Mesenteric fat pad (tissue), 1 donor: ENCODE measurements around the gene SPRTN. TPM values are rescaled to one million over a fixed set of nuclear protein-coding genes. Genes with fewer than 3 reads are reported as not detected.

ENCODE experiments used
- DNase-seq: peaks from one replicate; pipeline ENCODE4 v3.0.0-alpha.2; 2020; ENCODE audit warnings: low spot score
- long read RNA-seq: library from polyadenylated mRNA; unstranded; transcript quantifications from one replicate; pipeline ENCODE4 v2.0.0, GENCODE V29; 2020
- total RNA-seq: library from RNA; stranded (reverse); fragmentation: NEBNext Ultra II Directional; extraction: Animal tissue kit (Norgen Biotek cat#: 25700); gene quantifications from one replicate; pipeline ENCODE4 v1.2.1, GENCODE V29; 2021
- donor health status: DM: yes; HTN: yes; CAD: no.

The SPRTN gene
- 8.5 TPM for total RNA-seq
- long read RNA-seq, transcript SPRTN-202 (5 exons, 3,468 nt) = major isoform, 13 of 21 reads
- long read RNA-seq, partial matches to known transcripts = 0 of 21 reads
- long read RNA-seq, other reads (novel, unspliced or antisense) = 3 of 21 reads

GRCh38 chr1:231338270-231339128 lies at the start of gene SPRTN:
Gene SPRTN, plus strand, starts transcription at chr1:231338293. Its CDS starts 91 bp downstream, at chr1:231338384.
- no peak for DNase-seq

GRCh38 chr1:231295938-231296337 lies 42.2 kb upstream of the SPRTN start:
- DNase-seq = no peak

- no peak for DNase-seq
Measured at GRCh38 chr1:231301990-231302389, 36.1 kb upstream of the SPRTN start.

GRCh38 chr1:231310391-231310934 lies 27.6 kb upstream of the SPRTN start:
- no peak for DNase-seq

- no peak for DNase-seq
Measured at GRCh38 chr1:231311720-231312431, 26.2 kb upstream of the SPRTN start.

GRCh38 chr1:231312432-231312788 lies 25.7 kb upstream of the SPRTN start:
- DNase-seq = no peak

GRCh38 chr1:231313661-231314060 lies 24.4 kb upstream of the SPRTN start:
- DNase-seq = no peak

GRCh38 chr1:231315887-231316286 lies 22.2 kb upstream of the SPRTN start:
- no peak for DNase-seq

GRCh38 chr1:231317306-231318014 lies 20.6 kb upstream of the SPRTN start:
- DNase-seq = no peak

- DNase-seq = no peak
Measured at GRCh38 chr1:231318015-231318355, 20.1 kb upstream of the SPRTN start.

GRCh38 chr1:231318568-231318967 lies 19.5 kb upstream of the SPRTN start:
- no peak for DNase-seq

GRCh38 chr1:231319080-231319479 lies 19.0 kb upstream of the SPRTN start:
- no peak for DNase-seq

- no peak for DNase-seq
Measured at GRCh38 chr1:231322880-231323530, 15.1 kb upstream of the SPRTN start.

GRCh38 chr1:231324660-231325059 lies 13.4 kb upstream of the SPRTN start:
- no peak for DNase-seq

- no peak for DNase-seq
Measured at GRCh38 chr1:231326248-231326647, 11.8 kb upstream of the SPRTN start.

GRCh38 chr1:231327617-231328016 lies 10.5 kb upstream of the SPRTN start:
- DNase-seq = no peak

GRCh38 chr1:231329483-231329882 lies 8.6 kb upstream of the SPRTN start:
- DNase-seq = no peak

- DNase-seq = no peak
Measured at GRCh38 chr1:231332761-231333160, 5.3 kb upstream of the SPRTN start.

- DNase-seq = no peak
Measured at GRCh38 chr1:231334079-231334666, 3.9 kb upstream of the SPRTN start.

GRCh38 chr1:231334952-231335351 lies 3.1 kb upstream of the SPRTN start:
- no peak for DNase-seq
